Caco-2 (cell line): Measurements from ENCODE around the gene KDM2B. TPM values are rescaled to one million over a fixed set of nuclear protein-coding genes. Genes with fewer than 3 reads are reported as not detected.
A peak's percentile ranks its signal among the peaks of the same experiment; 100 is the strongest.

Experiments
- BruUV-seq: library from RNA; stranded (reverse); fragments of 400-500 nt; replicated peaks from 2 replicates; lab custom pipeline; 2021; lab: Mats Ljungman, UMichigan
- CTCF ChIA-PET: fragments of 300-600 bp; sonication (Branson Sonifier 250); formaldehyde crosslinking; loops from one replicate; lab custom pipeline; 2022; ENCODE audit warnings: antibody characterized with exemption; lab: Charles Lee
- POLR2A ChIA-PET: fragments of 300-600 bp; sonication (Branson Sonifier 250); formaldehyde crosslinking; loops from one replicate; lab custom pipeline; 2022; ENCODE audit warnings: antibody characterized with exemption; lab: Charles Lee
- DNase-seq, 2 experiments: peaks; one replicate each; pipeline versions ENCODE4 v3.0.0 to v3.0.0-alpha.2; 2020 to 2022
- H3K27me3 ChIP-seq: replicated peaks from 2 replicates; pipeline ENCODE4 v1.6.0; 2011; ENCODE audit warnings: low read length; ENCODE audit not compliant: control insufficient read depth, insufficient read depth
- H3K36me3 ChIP-seq: 2 replicates; pipeline ENCODE4 v1.5.1; 2011; ENCODE audit warnings: low read length; ENCODE audit not compliant: control insufficient read depth, insufficient read depth
- H3K4me1 ChIP-seq: fragments of 250-450 bp; sonication (Bioruptor Pico); 2 replicates; pipeline ENCODE4 v1.5.1; 2020; ENCODE audit warnings: mild to moderate bottlenecking
- H3K4me3 ChIP-seq: 2 replicates; pipeline ENCODE4 v1.5.1; 2011; ENCODE audit warnings: low read depth, mild to moderate bottlenecking, control low read depth, low read length
- H3K9me3 ChIP-seq: fragments of 250-450 bp; sonication (Bioruptor Pico); 2 replicates; pipeline ENCODE4 v1.5.1; 2020; ENCODE audit warnings: mild to moderate bottlenecking, moderate library complexity
- H3K27ac Mint-ChIP-seq: one replicate; pipeline ENCODE4 v1.8.0; 2022; ENCODE audit warnings: mixed read lengths; ENCODE audit not compliant: unreplicated experiment
- H3K27me3 Mint-ChIP-seq: one replicate; pipeline ENCODE4 v1.8.0; 2022; ENCODE audit warnings: mixed read lengths; ENCODE audit not compliant: insufficient read depth, unreplicated experiment
- H3K36me3 Mint-ChIP-seq: one replicate; pipeline ENCODE4 v1.8.0; 2022; ENCODE audit warnings: mild to moderate bottlenecking, mixed read lengths; ENCODE audit not compliant: insufficient read depth, unreplicated experiment
- H3K4me1 Mint-ChIP-seq: one replicate; pipeline ENCODE4 v1.8.0; 2022; ENCODE audit warnings: low read depth, mixed read lengths; ENCODE audit not compliant: unreplicated experiment
- H3K4me3 Mint-ChIP-seq: one replicate; pipeline ENCODE4 v1.8.0; 2022; ENCODE audit warnings: mild to moderate bottlenecking, moderate library complexity, mixed read lengths; ENCODE audit not compliant: unreplicated experiment
- H3K9me3 Mint-ChIP-seq: one replicate; pipeline ENCODE4 v1.8.0; 2022; ENCODE audit warnings: mixed read lengths; ENCODE audit not compliant: unreplicated experiment
- intact Hi-C: fragments of 100-400 bp; cut with micrococcal nuclease; formaldehyde crosslinking; loops from one replicate; pipeline ENCODE4 v1.10.0; 2022; ENCODE audit not compliant: unreplicated experiment
- total RNA-seq: library from RNA; stranded (reverse); gene quantifications from 2 replicates; pipeline ENCODE4 v1.2.3, GENCODE V29; 2022
- TF ChIP-seq, protein P1 (sequence below), 2 experiments: fragments of 200-600 bp in 1 of 2; IDR thresholded peaks; 1 replicate in 1 of 2; 2 replicates in 1 of 2; pipeline versions ENCODE4 v1.5.1 to v1.8.0; 2011 to 2022; ENCODE audit warnings: antibody characterized with exemption in 1 of 2, control low read depth in 1 of 2, inconsistent platforms in 1 of 2, low read depth in 1 of 2, low read length in 1 of 2, mild to moderate bottlenecking in 1 of 2, moderate library complexity in 1 of 2; ENCODE audit not compliant: insufficient read depth in 1 of 2, severe bottlenecking in 1 of 2, unreplicated experiment in 1 of 2

Gene KDM2B
- total RNA-seq, 1 experiment from 2014 or later: 48.4 TPM

DNA sequence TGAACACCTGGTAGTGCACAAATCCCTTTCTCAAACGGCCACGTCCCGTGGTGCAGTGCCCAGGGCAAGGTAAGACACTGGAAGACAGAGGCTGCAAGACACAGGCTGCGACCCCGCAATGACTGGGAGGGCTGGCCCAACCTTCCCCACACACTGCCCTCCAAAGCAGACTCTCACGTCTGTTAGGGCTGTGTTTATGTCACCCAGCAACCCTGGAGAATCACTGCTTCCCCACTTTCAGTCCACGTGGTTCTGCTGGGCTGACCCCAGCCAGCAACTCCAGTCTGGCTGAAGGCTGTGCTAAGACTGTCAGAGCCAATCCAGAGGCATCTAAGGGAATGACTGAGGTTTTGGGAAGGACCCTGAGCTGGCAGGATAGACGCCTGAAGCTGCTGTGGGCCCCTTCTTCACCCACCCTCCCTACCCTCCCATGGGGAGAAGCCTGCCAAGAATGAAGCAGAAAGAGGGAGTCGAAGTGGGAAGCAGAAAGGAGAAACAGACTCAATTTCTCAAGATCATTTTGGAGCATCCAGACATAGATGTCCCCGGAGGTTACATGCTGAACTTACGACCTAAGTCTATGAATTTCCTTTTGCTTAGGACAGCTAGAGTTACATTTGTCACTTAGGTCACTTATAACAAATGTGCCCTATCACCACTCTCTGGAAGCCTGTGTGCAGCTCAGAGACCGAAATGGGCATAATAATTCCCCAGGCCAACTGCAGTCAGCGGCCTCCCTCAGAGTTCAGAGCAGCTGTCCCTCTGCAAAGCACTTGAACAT is 11.7 kb downstream of the KDM2B start:
- BruUV-seq: no TSS peak
- no peak overlapping the region for H3K27ac Mint-ChIP-seq
- TF ChIP-seq, protein P1, sequence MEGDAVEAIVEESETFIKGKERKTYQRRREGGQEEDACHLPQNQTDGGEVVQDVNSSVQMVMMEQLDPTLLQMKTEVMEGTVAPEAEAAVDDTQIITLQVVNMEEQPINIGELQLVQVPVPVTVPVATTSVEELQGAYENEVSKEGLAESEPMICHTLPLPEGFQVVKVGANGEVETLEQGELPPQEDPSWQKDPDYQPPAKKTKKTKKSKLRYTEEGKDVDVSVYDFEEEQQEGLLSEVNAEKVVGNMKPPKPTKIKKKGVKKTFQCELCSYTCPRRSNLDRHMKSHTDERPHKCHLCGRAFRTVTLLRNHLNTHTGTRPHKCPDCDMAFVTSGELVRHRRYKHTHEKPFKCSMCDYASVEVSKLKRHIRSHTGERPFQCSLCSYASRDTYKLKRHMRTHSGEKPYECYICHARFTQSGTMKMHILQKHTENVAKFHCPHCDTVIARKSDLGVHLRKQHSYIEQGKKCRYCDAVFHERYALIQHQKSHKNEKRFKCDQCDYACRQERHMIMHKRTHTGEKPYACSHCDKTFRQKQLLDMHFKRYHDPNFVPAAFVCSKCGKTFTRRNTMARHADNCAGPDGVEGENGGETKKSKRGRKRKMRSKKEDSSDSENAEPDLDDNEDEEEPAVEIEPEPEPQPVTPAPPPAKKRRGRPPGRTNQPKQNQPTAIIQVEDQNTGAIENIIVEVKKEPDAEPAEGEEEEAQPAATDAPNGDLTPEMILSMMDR (IDR thresholded peaks at IDR 0.05; ENCODE audit: insufficient read depth in 1 of 2, low read depth in 1 of 2, low read length in 1 of 2, severe bottlenecking in 1 of 2, unreplicated experiment in 1 of 2): no peak
- CTCF ChIA-PET: interaction anchor here (0.7 kb wide), 1 partner anchor 347 kb away, joined by 4 read pairs; no protein-coding TSS in a partner anchor
- intact Hi-C loops: no loop called here
- no peaks in the 10 kb centered on the region for H3K9me3 Mint-ChIP-seq
- DNase-seq: no peak
- no peaks in the 10 kb centered on the region for H3K4me1 ChIP-seq
- H3K36me3 ChIP-seq: peaks cover 2% of the 10 kb centered on the region; the same call in 1 of the 2 replicates
- H3K27me3 ChIP-seq: no peaks in the 10 kb centered on the region
- H3K27me3 Mint-ChIP-seq: no peaks in the 10 kb centered on the region
- H3K4me3 Mint-ChIP-seq: no peak overlapping the region
- no peaks in the 10 kb centered on the region for H3K9me3 ChIP-seq
- POLR2A ChIA-PET: interaction anchor here (0.6 kb wide), 1 partner anchor 11 kb away, joined by 3 read pairs; no protein-coding TSS in a partner anchor
- peaks cover 48% of the 10 kb centered on the region for H3K36me3 Mint-ChIP-seq
- no peak overlapping the region for H3K4me3 ChIP-seq
- peaks cover 11% of the 10 kb centered on the region for H3K4me1 Mint-ChIP-seq

DNA sequence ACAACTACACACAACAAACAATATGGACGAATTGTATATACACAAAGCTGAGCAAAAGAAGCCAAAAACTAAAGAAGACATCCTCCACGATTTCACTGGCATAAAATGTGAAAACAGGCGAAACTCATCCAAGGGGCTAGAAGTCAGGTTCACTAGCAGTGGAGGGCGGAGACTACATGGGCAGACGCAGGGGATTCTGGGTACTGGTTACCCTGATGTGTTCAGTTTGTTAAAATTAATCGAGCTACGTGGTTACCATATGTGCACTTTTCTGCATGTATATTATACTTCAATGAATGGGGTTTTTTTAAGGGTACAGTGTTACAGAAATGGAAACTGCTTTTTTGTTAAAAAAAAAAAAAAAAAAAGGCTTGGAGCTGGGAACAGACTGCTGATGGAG is 12.3 kb downstream of the KDM2B start:
- H3K27me3 Mint-ChIP-seq: no peaks in the 10 kb centered on the region
- CTCF ChIA-PET: no interaction called here

DNA sequence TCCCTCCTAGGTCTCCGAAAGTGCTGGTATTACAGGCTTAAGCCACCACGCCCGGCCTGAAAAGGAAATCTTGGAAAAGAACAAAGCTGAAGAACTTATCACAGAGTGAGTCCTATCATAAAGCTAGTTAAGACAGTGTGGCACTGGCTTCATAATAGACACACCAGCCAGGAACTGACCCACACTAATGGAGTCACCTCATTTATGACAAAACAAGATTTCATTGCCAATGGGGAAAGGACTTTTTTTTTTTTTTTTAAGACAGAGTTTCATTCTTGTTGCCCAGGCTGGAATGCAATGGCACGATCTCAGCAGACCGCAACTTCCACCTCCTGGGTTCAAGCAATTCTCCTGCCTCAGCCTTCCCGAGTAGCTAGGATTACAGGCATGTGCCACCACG is 15.7 kb downstream of the KDM2B start:
- Histone ChIP-seq H3K4me3 (no peak overlapping the region), H3K27me3 (no peaks in the 10 kb centered on the region), H3K4me1 (no peaks in the 10 kb centered on the region), H3K9me3 (no peaks in the 10 kb centered on the region), H3K36me3 (no peaks in the 10 kb centered on the region)
- intact Hi-C loops: no loop called here
- Mint-ChIP-seq H3K27ac (no peak overlapping the region), H3K9me3 (no peaks in the 10 kb centered on the region), H3K4me3 (no peak overlapping the region), H3K4me1 (peaks cover 6% of the 10 kb centered on the region), H3K36me3 (peaks cover 7% of the 10 kb centered on the region), H3K27me3 (no peaks in the 10 kb centered on the region)
- TF ChIP-seq, protein P1 (IDR thresholded peaks at IDR 0.05; ENCODE audit: insufficient read depth in 1 of 2, low read depth in 1 of 2, low read length in 1 of 2, severe bottlenecking in 1 of 2, unreplicated experiment in 1 of 2): no peak
- DNase-seq: no peak
- no TSS peak for BruUV-seq
- POLR2A ChIA-PET: interaction anchor here (0.5 to 0.7 kb wide), 2 partner anchors 62 to 463 kb away, joined by 3 read pairs; no protein-coding TSS in a partner anchor
- CTCF ChIA-PET: interaction anchor here (0.7 to 1.2 kb wide), 3 partner anchors 13 to 91 kb away, joined by 3 to 6 read pairs (median 3); no protein-coding TSS in a partner anchor

More for the DNA sequence above, 12.3 kb downstream of the KDM2B start:
- POLR2A ChIA-PET: interaction anchor here (0.6 kb wide), 1 partner anchor 10 kb away, joined by 3 read pairs; no protein-coding TSS in a partner anchor
- H3K4me1 Mint-ChIP-seq: peaks cover 6% of the 10 kb centered on the region
- no TSS peak for BruUV-seq
- Histone ChIP-seq H3K27me3 (no peaks in the 10 kb centered on the region), H3K36me3 (no peaks in the 10 kb centered on the region; the same call in 1 of the 2 replicates), H3K9me3 (no peaks in the 10 kb centered on the region), H3K4me3 (no peak overlapping the region), H3K4me1 (no peaks in the 10 kb centered on the region)
- TF ChIP-seq, protein P1 (IDR thresholded peaks at IDR 0.05; ENCODE audit: insufficient read depth in 1 of 2, low read depth in 1 of 2, low read length in 1 of 2, severe bottlenecking in 1 of 2, unreplicated experiment in 1 of 2): no peak
- H3K9me3 Mint-ChIP-seq: no peaks in the 10 kb centered on the region
- peak overlapping the region; percentile 12 for H3K27ac Mint-ChIP-seq
- peaks cover 42% of the 10 kb centered on the region for H3K36me3 Mint-ChIP-seq
- no peak for DNase-seq
- no peak overlapping the region for H3K4me3 Mint-ChIP-seq
- intact Hi-C loops: no loop called here
